HCT116 (cell line): ENCODE data around the gene RAB11A. TPM values are rescaled to one million over a fixed set of nuclear protein-coding genes. Genes with fewer than 3 reads are reported as not detected.

Experiments used
- ATAC-seq: fragments of 200-7000 bp; cut with Tn5 transposase; 2 replicates; pipeline ENCODE4 v1.9.1; 2020; ENCODE audit warnings: mild to moderate bottlenecking, moderate library complexity
- BruUV-seq: library from RNA; stranded (reverse); fragments of 400-500 nt; replicated peaks from 2 replicates; lab custom pipeline; 2021; lab: Mats Ljungman, UMichigan
- CTCF ChIA-PET: fragments of 300-600 bp; sonication (Branson Sonifier 250); formaldehyde crosslinking; loops from one replicate; lab custom pipeline; 2021; ENCODE audit warnings: antibody characterized with exemption; lab: Charles Lee
- POLR2A ChIA-PET: fragments of 300-600, 350-600 bp; sonication (Branson Sonifier 250); formaldehyde crosslinking; loops from one replicate; lab custom pipeline; 2021; ENCODE audit warnings: antibody characterized with exemption; lab: Charles Lee
- RAD21 ChIA-PET, 2 experiments: fragments of 300-600 bp; sonication (Branson Sonifier 250); formaldehyde crosslinking; loops; one replicate each; lab custom pipeline; 2023; ENCODE audit warnings: low total read pairs in 2 of 2; ENCODE audit not compliant: uncharacterized antibody in 2 of 2, unreplicated experiment in 2 of 2, low non-redundant PET in 1 of 2; lab: Charles Lee
- DNase-seq: peaks from one replicate; pipeline ENCODE4 v3.0.0-alpha.2; 2010; ENCODE audit warnings: low read depth, low spot score
- H2AFZ ChIP-seq: fragments of 200-600 bp; shearing (Covaris generic), sonication (generic); 2 replicates; pipeline ENCODE4 v1.6.1; 2017; ENCODE audit warnings: low read depth, mixed run types, mixed read lengths, antibody characterized with exemption, low read length; ENCODE audit not compliant: poor library complexity, severe bottlenecking
- H3K27ac ChIP-seq: 2 replicates; pipeline ENCODE4 v1.5.1; 2012; ENCODE audit warnings: low read depth, low read length
- H3K27me3 ChIP-seq: fragments of 200-600 bp; sonication (generic); 2 replicates; pipeline ENCODE4 v1.6.1; 2016; ENCODE audit warnings: mixed run types, low read length, mixed read lengths; ENCODE audit not compliant: insufficient read depth
- H3K36me3 ChIP-seq, 2 experiments: fragments of 200-500 bp in 1 of 2; fragments of 200-600 bp in 1 of 2; sonication (Bioruptor generic) in 1 of 2; sonication (generic) in 1 of 2; 2 replicates each; pipeline versions ENCODE4 v1.5.1 to v1.6.1; 2014 to 2016; ENCODE audit warnings: low read length in 2 of 2, inconsistent platforms in 1 of 2, mixed read lengths in 1 of 2, mixed run types in 1 of 2; ENCODE audit not compliant: insufficient read depth in 2 of 2, control insufficient read depth in 1 of 2
- H3K4me1 ChIP-seq, 2 experiments: fragments of 200-600 bp in 1 of 2; sonication (generic) in 1 of 2; 2 replicates each; pipeline versions ENCODE4 v1.5.1 to v1.6.1; 2012 to 2017; ENCODE audit warnings: low read length in 2 of 2, inconsistent platforms in 1 of 2, mild to moderate bottlenecking in 1 of 2, mixed read lengths in 1 of 2, mixed run types in 1 of 2, moderate library complexity in 1 of 2; ENCODE audit not compliant: insufficient read depth in 2 of 2, control insufficient read depth in 1 of 2
- H3K4me2 ChIP-seq: fragments of 200-600 bp; sonication (generic); 2 replicates; pipeline ENCODE4 v1.6.1; 2017; ENCODE audit warnings: mixed run types, low read length, mixed read lengths
- H3K4me3 ChIP-seq, 2 experiments: fragments of 200-600 bp in 1 of 2; sonication (generic) in 1 of 2; replicated peaks in 1 of 2; 2 replicates each; pipeline ENCODE4 v1.5.1; 2011 to 2016; ENCODE audit warnings: low read length in 2 of 2, control low read depth in 1 of 2, low read depth in 1 of 2, mild to moderate bottlenecking in 1 of 2, mixed read lengths in 1 of 2, mixed run types in 1 of 2
- H3K79me2 ChIP-seq: fragments of 200-600 bp; sonication (generic); 2 replicates; pipeline ENCODE4 v1.6.1; 2017; ENCODE audit warnings: mild to moderate bottlenecking, mixed run types, low read length, moderate library complexity, mixed read lengths; ENCODE audit not compliant: insufficient read depth
- H3K9ac ChIP-seq: fragments of 200-600 bp; sonication (generic); 2 replicates; pipeline ENCODE4 v1.6.1; 2016; ENCODE audit warnings: low read length, mixed read lengths
- H3K9me2 ChIP-seq: fragments of 200-600 bp; sonication (generic), shearing (Covaris generic); 2 replicates; pipeline ENCODE4 v1.6.1; 2017; ENCODE audit warnings: mixed run types, mild to moderate bottlenecking, moderate library complexity; ENCODE audit not compliant: insufficient read depth
- H3K9me3 ChIP-seq, 2 experiments: fragments of 200-500 bp in 1 of 2; fragments of 200-600 bp in 1 of 2; sonication (Bioruptor generic) in 1 of 2; sonication (generic) in 1 of 2; 2 replicates each; pipeline ENCODE4 v1.6.1; 2014 to 2017; ENCODE audit warnings: low read length in 2 of 2, mixed read lengths in 2 of 2, inconsistent platforms in 1 of 2, low read depth in 1 of 2, mild to moderate bottlenecking in 1 of 2, mixed run types in 1 of 2, moderate library complexity in 1 of 2; ENCODE audit not compliant: control insufficient read depth in 1 of 2, insufficient read depth in 1 of 2
- H4K20me1 ChIP-seq: fragments of 200-600 bp; sonication (generic), shearing (Covaris generic); 2 replicates; pipeline ENCODE4 v1.6.1; 2017; ENCODE audit warnings: mixed run types, mild to moderate bottlenecking, moderate library complexity; ENCODE audit not compliant: insufficient read depth
- EGR1 ChIP-seq: IDR thresholded peaks from 2 replicates; pipeline ENCODE4 v1.6.1; 2012; ENCODE audit warnings: low read depth
- EZH2 ChIP-seq: fragments of 200-600 bp; sonication (generic); IDR thresholded peaks from 2 replicates; pipeline ENCODE4 v1.6.1; 2017; ENCODE audit warnings: antibody characterized with exemption, mixed run types
- EZH2phosphoT487 ChIP-seq: fragments of 200-600 bp; IDR thresholded peaks from 2 replicates; pipeline ENCODE4 v1.6.1; 2018; ENCODE audit warnings: antibody characterized with exemption, borderline replicate concordance
- FOSL1 ChIP-seq: IDR thresholded peaks from 2 replicates; pipeline ENCODE4 v1.6.1; 2012; ENCODE audit warnings: low read depth
- JUND ChIP-seq: IDR thresholded peaks from 2 replicates; pipeline ENCODE4 v1.6.1; 2012
- POLR2AphosphoS5 ChIP-seq: IDR thresholded peaks from 2 replicates; pipeline ENCODE4 v1.6.1; 2011; ENCODE audit warnings: mild to moderate bottlenecking, low read depth, low read length, moderate library complexity
- RAD21 ChIP-seq: IDR thresholded peaks from 2 replicates; pipeline ENCODE4 v1.6.1; 2012; ENCODE audit warnings: low read depth, mild to moderate bottlenecking
- SIN3A ChIP-seq: IDR thresholded peaks from 2 replicates; pipeline ENCODE4 v1.6.1; 2012; ENCODE audit warnings: low read depth
- TCF7L2 ChIP-seq: IDR thresholded peaks from 2 replicates; pipeline ENCODE4 v1.7.0; 2011; ENCODE audit warnings: borderline replicate concordance, inconsistent platforms; ENCODE audit not compliant: insufficient read depth, insufficient read length; ENCODE audit errors: extremely low read depth
- YY1 ChIP-seq: IDR thresholded peaks from 2 replicates; pipeline ENCODE4 v1.6.1; 2011; ENCODE audit warnings: low read length, low read depth, moderate library complexity, mild to moderate bottlenecking; ENCODE audit not compliant: insufficient replicate concordance; ENCODE audit errors: extremely low read depth
- ZFX ChIP-seq: fragments of 450-650 bp; IDR thresholded peaks from 2 replicates; pipeline ENCODE4 v1.6.1; 2017
- intact Hi-C: fragments of 100-400 bp; cut with micrococcal nuclease; formaldehyde crosslinking; loops from 2 replicates; pipeline ENCODE4 v1.10.0; 2022
- total RNA-seq: library from RNA; stranded (reverse); gene quantifications from one replicate; pipeline ENCODE4 v1.2.1, GENCODE V29; 2021; ENCODE audit not compliant: unreplicated experiment
- TF ChIP-seq, protein P1 (sequence below): IDR thresholded peaks from 2 replicates; pipeline ENCODE4 v1.6.1; 2012; ENCODE audit warnings: low read depth
- TF ChIP-seq, protein P2 (sequence below): IDR thresholded peaks from 2 replicates; pipeline ENCODE4 v1.6.1; 2012

The RAB11A gene
- total RNA-seq, 1 experiment from 2014 or later: 234 TPM

DNA sequence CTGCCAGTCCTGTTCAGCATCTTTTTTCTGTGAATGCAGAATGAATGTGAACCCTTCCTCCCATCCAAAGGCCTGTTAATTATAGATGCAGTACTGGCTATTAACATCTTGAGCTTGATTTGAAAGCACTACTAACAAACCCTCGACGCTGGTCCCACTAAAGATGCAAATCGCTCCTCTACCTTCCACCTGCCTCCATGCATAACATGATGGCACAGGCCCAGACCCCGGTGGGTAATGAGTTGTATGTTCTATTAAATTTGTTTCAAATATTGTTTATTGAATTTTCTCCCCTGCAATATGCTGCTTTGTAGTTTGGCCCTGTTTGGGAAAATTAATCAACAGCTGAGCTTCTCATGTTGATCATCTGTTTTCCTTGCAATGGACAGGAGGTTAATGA is 69.3 kb downstream of the RAB11A start:
- no peak overlapping the region for H3K4me2 ChIP-seq
- no peak overlapping the region for H3K4me3 ChIP-seq
- peaks cover 17 to 23% of the 10 kb centered on the region in 2 experiments for H3K4me1 ChIP-seq
- CTCF ChIA-PET: no interaction called here
- no peaks in the 10 kb centered on the region for H4K20me1 ChIP-seq
- H3K79me2 ChIP-seq: no peaks in the 10 kb centered on the region
- no peak for DNase-seq
- no peak for ATAC-seq
- H3K9me3 ChIP-seq: no peaks in the 10 kb centered on the region
- intact Hi-C loops: no loop called here
- no peak overlapping the region for H3K9ac ChIP-seq
- no peaks in the 10 kb centered on the region for H3K9me2 ChIP-seq
- TF ChIP-seq EGR1 (no peak), POLR2AphosphoS5 (no peak), JUND (no peak), EZH2 (no peak), TCF7L2 (no peak), SIN3A (no peak), FOSL1 (no peak), RAD21 (no peak), EZH2phosphoT487 (no peak), ZFX (no peak), YY1 (no peak)
- TF ChIP-seq, protein P1, sequence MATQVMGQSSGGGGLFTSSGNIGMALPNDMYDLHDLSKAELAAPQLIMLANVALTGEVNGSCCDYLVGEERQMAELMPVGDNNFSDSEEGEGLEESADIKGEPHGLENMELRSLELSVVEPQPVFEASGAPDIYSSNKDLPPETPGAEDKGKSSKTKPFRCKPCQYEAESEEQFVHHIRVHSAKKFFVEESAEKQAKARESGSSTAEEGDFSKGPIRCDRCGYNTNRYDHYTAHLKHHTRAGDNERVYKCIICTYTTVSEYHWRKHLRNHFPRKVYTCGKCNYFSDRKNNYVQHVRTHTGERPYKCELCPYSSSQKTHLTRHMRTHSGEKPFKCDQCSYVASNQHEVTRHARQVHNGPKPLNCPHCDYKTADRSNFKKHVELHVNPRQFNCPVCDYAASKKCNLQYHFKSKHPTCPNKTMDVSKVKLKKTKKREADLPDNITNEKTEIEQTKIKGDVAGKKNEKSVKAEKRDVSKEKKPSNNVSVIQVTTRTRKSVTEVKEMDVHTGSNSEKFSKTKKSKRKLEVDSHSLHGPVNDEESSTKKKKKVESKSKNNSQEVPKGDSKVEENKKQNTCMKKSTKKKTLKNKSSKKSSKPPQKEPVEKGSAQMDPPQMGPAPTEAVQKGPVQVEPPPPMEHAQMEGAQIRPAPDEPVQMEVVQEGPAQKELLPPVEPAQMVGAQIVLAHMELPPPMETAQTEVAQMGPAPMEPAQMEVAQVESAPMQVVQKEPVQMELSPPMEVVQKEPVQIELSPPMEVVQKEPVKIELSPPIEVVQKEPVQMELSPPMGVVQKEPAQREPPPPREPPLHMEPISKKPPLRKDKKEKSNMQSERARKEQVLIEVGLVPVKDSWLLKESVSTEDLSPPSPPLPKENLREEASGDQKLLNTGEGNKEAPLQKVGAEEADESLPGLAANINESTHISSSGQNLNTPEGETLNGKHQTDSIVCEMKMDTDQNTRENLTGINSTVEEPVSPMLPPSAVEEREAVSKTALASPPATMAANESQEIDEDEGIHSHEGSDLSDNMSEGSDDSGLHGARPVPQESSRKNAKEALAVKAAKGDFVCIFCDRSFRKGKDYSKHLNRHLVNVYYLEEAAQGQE: no peak
- TF ChIP-seq, protein P2, sequence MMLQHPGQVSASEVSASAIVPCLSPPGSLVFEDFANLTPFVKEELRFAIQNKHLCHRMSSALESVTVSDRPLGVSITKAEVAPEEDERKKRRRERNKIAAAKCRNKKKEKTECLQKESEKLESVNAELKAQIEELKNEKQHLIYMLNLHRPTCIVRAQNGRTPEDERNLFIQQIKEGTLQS: no peak
- BruUV-seq: no TSS peak
- H3K27ac ChIP-seq: no peak overlapping the region
- H2AFZ ChIP-seq: no peak overlapping the region
- POLR2A ChIA-PET: no interaction called here
- no peaks in the 10 kb centered on the region for H3K36me3 ChIP-seq
- H3K27me3 ChIP-seq: no peaks in the 10 kb centered on the region
- RAD21 ChIA-PET: no interaction called here
